Bronchial epithelial cell (primary cell): ENCODE measurements around the gene SLC6A6. TPM values are rescaled to one million over a fixed set of nuclear protein-coding genes. Genes with fewer than 3 reads are reported as not detected.
A peak's percentile ranks its signal among the peaks of the same experiment; 100 is the strongest.

Experiments used
- DNase-seq: peaks from one replicate; pipeline ENCODE4 v3.0.0-alpha.2; 2010; ENCODE audit warnings: low read depth
- FAIRE-seq: peaks from 2 replicates; lab custom pipeline; 2011; peaks lifted over from hg19 to GRCh38; lab: Jason Lieb, UNC
- H3K27me3 ChIP-seq: 2 replicates; pipeline ENCODE4 v1.5.1; 2011; ENCODE audit warnings: low read length; ENCODE audit not compliant: control insufficient read depth, insufficient read depth
- H3K36me3 ChIP-seq: 2 replicates; pipeline ENCODE4 v1.5.1; 2011; ENCODE audit warnings: low read length; ENCODE audit not compliant: control insufficient read depth, insufficient read depth
- H3K4me3 ChIP-seq: 2 replicates; pipeline ENCODE4 v1.5.1; 2011; ENCODE audit warnings: mild to moderate bottlenecking, low read depth, low read length, control low read depth
- CTCF ChIP-seq: IDR thresholded peaks from 2 replicates; pipeline ENCODE4 v1.5.1; 2011; ENCODE audit warnings: mild to moderate bottlenecking, moderate library complexity, low read length, control low read depth, inconsistent platforms; ENCODE audit not compliant: insufficient read depth, severe bottlenecking
- total RNA-seq: library from RNA; depleted of rRNA; stranded (reverse); fragments of >200 nt; gene quantifications from 2 replicates; pipeline ENCODE4 v1.2.1, GENCODE V29; 2014

Gene SLC6A6
- total RNA-seq, 1 donor from 2014 or later, result 13.2 TPM

- Histone ChIP-seq H3K27me3 (no peaks in the 10 kb centered on the region), H3K4me3 (no peak overlapping the region), H3K36me3 (no peaks in the 10 kb centered on the region)
- DNase-seq (peak; percentile 36), FAIRE-seq (no peak)
- no peak for TF ChIP-seq CTCF
These were observed 23.3 kb downstream of the SLC6A6 start for GRCh38 chr3:14425581-14426304.

GRCh38 chr3:14426305-14426620 is 23.9 kb downstream of the SLC6A6 start:
- Histone ChIP-seq H3K4me3 (no peak overlapping the region), H3K27me3 (no peaks in the 10 kb centered on the region), H3K36me3 (no peaks in the 10 kb centered on the region)
- DNase-seq (no peak), FAIRE-seq (no peak)
- no peak for TF ChIP-seq CTCF

GRCh38 chr3:14428087-14429033 is 26.0 kb downstream of the SLC6A6 start:
- FAIRE-seq, result no peak
- DNase-seq, result no peak

GRCh38 chr3:14429237-14429636 is 26.8 kb downstream of the SLC6A6 start:
- H3K27me3 ChIP-seq, result no peaks in the 10 kb centered on the region
- H3K36me3 ChIP-seq, result no peaks in the 10 kb centered on the region
- TF ChIP-seq CTCF, result no peak
- FAIRE-seq, result no peak
- no peak overlapping the region for H3K4me3 ChIP-seq
- DNase-seq, result no peak

More at GRCh38 chr3:14428087-14429033, 26.0 kb downstream of the SLC6A6 start:
- Histone ChIP-seq H3K4me3 (no peak overlapping the region), H3K36me3 (no peaks in the 10 kb centered on the region), H3K27me3 (no peaks in the 10 kb centered on the region)
- TF ChIP-seq CTCF, result no peak

GRCh38 chr3:14429640-14430039 is 27.2 kb downstream of the SLC6A6 start:
- Histone ChIP-seq H3K4me3 (no peak overlapping the region), H3K36me3 (no peaks in the 10 kb centered on the region), H3K27me3 (no peaks in the 10 kb centered on the region)
- DNase-seq, result no peak
- no peak for TF ChIP-seq CTCF
- FAIRE-seq, result no peak
